Smooth muscle cell (in vitro differentiated cells): ENCODE results near the gene CYP46A1. TPM values are rescaled to one million over a fixed set of nuclear protein-coding genes. Genes with fewer than 3 reads are reported as not detected.
A peak's percentile ranks its signal among the peaks of the same experiment; 100 is the strongest.

Experiments used
- DNase-seq: peaks from one replicate; lab custom pipeline; 2025; ENCODE audit not compliant: unreplicated experiment; lab: John Stamatoyannopoulos, UW
- H2AFZ ChIP-seq: fragments of 200-600 bp; sonication (generic); 2 replicates; pipeline ENCODE4 v1.6.0; 2016; ENCODE audit warnings: antibody characterized with exemption, low read depth, mild to moderate bottlenecking
- H3F3A ChIP-seq: fragments of 200-600 bp; sonication (generic); 2 replicates; pipeline ENCODE4 v1.6.0; 2017; ENCODE audit warnings: antibody characterized with exemption, low read depth
- H3K27ac ChIP-seq: fragments of 200-600 bp; sonication (generic); 2 replicates; pipeline ENCODE4 v1.5.1; 2016; ENCODE audit warnings: low read depth, mild to moderate bottlenecking
- H3K27me3 ChIP-seq: fragments of 200-600 bp; sonication (generic); 2 replicates; pipeline ENCODE4 v1.6.1; 2016; ENCODE audit warnings: low read depth, mild to moderate bottlenecking
- H3K36me3 ChIP-seq: fragments of 200-600 bp; sonication (generic); 2 replicates; pipeline ENCODE4 v1.5.1; 2016; ENCODE audit warnings: low read depth
- H3K4me1 ChIP-seq: fragments of 200-600 bp; sonication (generic); 2 replicates; pipeline ENCODE4 v1.5.1; 2016; ENCODE audit warnings: low read depth
- H3K4me2 ChIP-seq: fragments of 200-600 bp; sonication (generic); 2 replicates; pipeline ENCODE4 v1.6.0; 2016; ENCODE audit warnings: mild to moderate bottlenecking
- H3K4me3 ChIP-seq: fragments of 200-600 bp; sonication (generic); 2 replicates; pipeline ENCODE4 v1.5.1; 2016; ENCODE audit warnings: mild to moderate bottlenecking
- H3K79me2 ChIP-seq: fragments of 200-600 bp; sonication (generic); 2 replicates; pipeline ENCODE4 v1.6.0; 2016; ENCODE audit warnings: low read depth, mild to moderate bottlenecking
- H3K9ac ChIP-seq: fragments of 200-600 bp; sonication (generic); 2 replicates; pipeline ENCODE4 v1.6.0; 2016; ENCODE audit warnings: low read depth
- H3K9me3 ChIP-seq: fragments of 200-600 bp; sonication (generic); replicated peaks from 2 replicates; pipeline ENCODE4 v1.5.1; 2016; ENCODE audit warnings: low read depth
- H4K20me1 ChIP-seq: fragments of 200-600 bp; sonication (generic); 2 replicates; pipeline ENCODE4 v1.6.0; 2016; ENCODE audit warnings: low read depth
- WGBS: methylation state at CpG from one replicate; pipeline ENCODE4 v1.1.7; 2016; ENCODE audit warnings: low lambda C conversion rate; 5-methylcytosine and 5-hydroxymethylcytosine counted together
- polyA plus RNA-seq: library from polyadenylated mRNA; unstranded; fragments of >200 nt; fragmentation: Nextera tagmentation; extraction: Ambion mirVana; gene quantifications from 2 replicates; pipeline ENCODE4 v1.2.1, GENCODE V29; 2016
- total RNA-seq: library from RNA; depleted of rRNA; stranded (reverse); fragments of >200 nt; gene quantifications from 2 replicates; pipeline ENCODE4 v1.2.3, GENCODE V29; 2014
- TF ChIP-seq, protein P1 (sequence below): fragments of 200-600 bp; sonication (generic); IDR thresholded peaks from 2 replicates; pipeline ENCODE4 v1.5.1; 2017; ENCODE audit warnings: borderline replicate concordance, mild to moderate bottlenecking, antibody characterized with exemption; ENCODE audit not compliant: insufficient read depth, poor library complexity, severe bottlenecking

Gene CYP46A1
- total and polyA plus RNA-seq, 2 experiments from 2014 or later = 0.63 to 1.0 TPM

DNA sequence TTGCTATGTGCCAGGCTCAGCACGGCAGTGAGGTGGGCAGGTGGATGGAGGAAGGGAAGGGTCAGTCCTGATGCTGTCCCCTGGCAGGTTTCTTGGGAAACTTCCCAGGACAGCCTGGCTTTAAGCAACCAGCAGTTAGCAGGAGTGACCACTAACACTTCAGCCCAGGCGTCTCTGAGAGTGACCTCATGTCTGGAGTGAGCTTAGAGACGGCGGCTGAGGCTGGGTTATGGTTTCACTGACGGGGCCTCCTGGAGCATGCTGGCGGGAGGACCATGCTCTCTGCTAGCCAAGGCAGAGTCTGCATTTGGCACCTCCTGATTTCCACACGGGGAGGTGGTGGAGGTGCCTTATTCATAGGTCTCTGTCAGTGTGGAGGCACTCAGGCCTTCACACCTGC is 36.7 kb upstream of the CYP46A1 start:
- H3K27ac ChIP-seq = peak overlapping the region; percentile 77
- no peaks in the 10 kb centered on the region for H3F3A ChIP-seq
- TF ChIP-seq, protein P1, sequence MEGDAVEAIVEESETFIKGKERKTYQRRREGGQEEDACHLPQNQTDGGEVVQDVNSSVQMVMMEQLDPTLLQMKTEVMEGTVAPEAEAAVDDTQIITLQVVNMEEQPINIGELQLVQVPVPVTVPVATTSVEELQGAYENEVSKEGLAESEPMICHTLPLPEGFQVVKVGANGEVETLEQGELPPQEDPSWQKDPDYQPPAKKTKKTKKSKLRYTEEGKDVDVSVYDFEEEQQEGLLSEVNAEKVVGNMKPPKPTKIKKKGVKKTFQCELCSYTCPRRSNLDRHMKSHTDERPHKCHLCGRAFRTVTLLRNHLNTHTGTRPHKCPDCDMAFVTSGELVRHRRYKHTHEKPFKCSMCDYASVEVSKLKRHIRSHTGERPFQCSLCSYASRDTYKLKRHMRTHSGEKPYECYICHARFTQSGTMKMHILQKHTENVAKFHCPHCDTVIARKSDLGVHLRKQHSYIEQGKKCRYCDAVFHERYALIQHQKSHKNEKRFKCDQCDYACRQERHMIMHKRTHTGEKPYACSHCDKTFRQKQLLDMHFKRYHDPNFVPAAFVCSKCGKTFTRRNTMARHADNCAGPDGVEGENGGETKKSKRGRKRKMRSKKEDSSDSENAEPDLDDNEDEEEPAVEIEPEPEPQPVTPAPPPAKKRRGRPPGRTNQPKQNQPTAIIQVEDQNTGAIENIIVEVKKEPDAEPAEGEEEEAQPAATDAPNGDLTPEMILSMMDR = no peak
- no peaks in the 10 kb centered on the region for H3K79me2 ChIP-seq
- no peaks in the 10 kb centered on the region for H3K27me3 ChIP-seq
- H3K9ac ChIP-seq = peak overlapping the region; percentile 39
- 25% methylated on average over 7 of the region's 7 CpGs for WGBS
- peak overlapping the region; percentile 14 for H3K4me2 ChIP-seq
- no peak overlapping the region for H2AFZ ChIP-seq
- H4K20me1 ChIP-seq = no peaks in the 10 kb centered on the region
- no peak overlapping the region for H3K4me3 ChIP-seq
- no peak for DNase-seq
- no peaks in the 10 kb centered on the region for H3K9me3 ChIP-seq
- H3K36me3 ChIP-seq = no peaks in the 10 kb centered on the region
- peaks cover 7% of the 10 kb centered on the region for H3K4me1 ChIP-seq

- Histone ChIP-seq H3F3A (no peaks in the 10 kb centered on the region), H3K4me3 (no peak overlapping the region), H3K27me3 (no peaks in the 10 kb centered on the region), H4K20me1 (no peaks in the 10 kb centered on the region), H3K9ac (peak overlapping the region; percentile 39), H3K27ac (peak overlapping the region; percentile 77), H3K9me3 (no peaks in the 10 kb centered on the region), H3K79me2 (no peaks in the 10 kb centered on the region), H3K4me2 (peak overlapping the region; percentile 14), H3K36me3 (no peaks in the 10 kb centered on the region), H3K4me1 (peaks cover 7% of the 10 kb centered on the region), H2AFZ (no peak overlapping the region)
- 93% methylated on average over 8 of the region's 8 CpGs for WGBS
- DNase-seq = no peak
- TF ChIP-seq, protein P1 = no peak
Measured at GRCh38 chr14:99648027-99648784, 35.9 kb upstream of the CYP46A1 start.

GRCh38 chr14:99649219-99649618 is 34.9 kb upstream of the CYP46A1 start:
- Histone ChIP-seq H3K9ac (no peak overlapping the region), H2AFZ (no peak overlapping the region), H3K4me2 (no peak overlapping the region), H4K20me1 (no peaks in the 10 kb centered on the region), H3K27me3 (no peaks in the 10 kb centered on the region), H3K4me3 (no peak overlapping the region), H3K9me3 (no peaks in the 10 kb centered on the region), H3F3A (no peaks in the 10 kb centered on the region), H3K27ac (no peak overlapping the region), H3K79me2 (no peaks in the 10 kb centered on the region), H3K36me3 (no peaks in the 10 kb centered on the region), H3K4me1 (peaks cover 7% of the 10 kb centered on the region)
- WGBS = 71% methylated on average over 8 of the region's 8 CpGs
- TF ChIP-seq, protein P1 = no peak
- DNase-seq = no peak

- TF ChIP-seq, protein P1 = no peak
- H3K79me2 ChIP-seq = no peaks in the 10 kb centered on the region
- no peak overlapping the region for H3K9ac ChIP-seq
- H3K27ac ChIP-seq = no peak overlapping the region
- H3K27me3 ChIP-seq = no peaks in the 10 kb centered on the region
- H4K20me1 ChIP-seq = no peaks in the 10 kb centered on the region
- H3K4me1 ChIP-seq = peaks cover 4% of the 10 kb centered on the region
- WGBS = 89% methylated on average over 8 of the region's 8 CpGs
- no peak overlapping the region for H3K4me3 ChIP-seq
- no peak overlapping the region for H2AFZ ChIP-seq
- H3K4me2 ChIP-seq = no peak overlapping the region
- DNase-seq = no peak
- no peaks in the 10 kb centered on the region for H3K36me3 ChIP-seq
- H3F3A ChIP-seq = no peaks in the 10 kb centered on the region
- no peaks in the 10 kb centered on the region for H3K9me3 ChIP-seq
Measured at GRCh38 chr14:99649643-99650042, 34.5 kb upstream of the CYP46A1 start.
